Panc1 (cell line): ENCODE measurements around the gene ST8SIA6.

Experiments
- CTCF ChIP-seq: fragments of 450-650 bp; IDR thresholded peaks from 2 replicates; pipeline ENCODE4 v1.5.1; 2017; ENCODE audit warnings: mild to moderate bottlenecking
- POLR2AphosphoS5 ChIP-seq: IDR thresholded peaks from 2 replicates; pipeline ENCODE4 v1.6.1; 2012; ENCODE audit warnings: mild to moderate bottlenecking, low read depth, low read length, moderate library complexity
- REST ChIP-seq, 2 experiments: IDR thresholded peaks; 2 replicates each; pipeline ENCODE4 v1.6.1; 2011 to 2012; ENCODE audit warnings: low read depth in 2 of 2, control low read depth in 1 of 2, low read length in 1 of 2, mild to moderate bottlenecking in 1 of 2, moderate library complexity in 1 of 2; ENCODE audit not compliant: insufficient read depth in 1 of 2
- SIN3A ChIP-seq: IDR thresholded peaks from 2 replicates; pipeline ENCODE4 v1.6.1; 2012; ENCODE audit warnings: low read depth, mild to moderate bottlenecking, low read length, moderate library complexity, borderline replicate concordance; ENCODE audit not compliant: insufficient read depth
- TCF7L2 ChIP-seq: IDR thresholded peaks from 2 replicates; pipeline ENCODE4 v1.6.1; 2011; ENCODE audit warnings: mild to moderate bottlenecking, low read depth, low read length, inconsistent platforms

DNA sequence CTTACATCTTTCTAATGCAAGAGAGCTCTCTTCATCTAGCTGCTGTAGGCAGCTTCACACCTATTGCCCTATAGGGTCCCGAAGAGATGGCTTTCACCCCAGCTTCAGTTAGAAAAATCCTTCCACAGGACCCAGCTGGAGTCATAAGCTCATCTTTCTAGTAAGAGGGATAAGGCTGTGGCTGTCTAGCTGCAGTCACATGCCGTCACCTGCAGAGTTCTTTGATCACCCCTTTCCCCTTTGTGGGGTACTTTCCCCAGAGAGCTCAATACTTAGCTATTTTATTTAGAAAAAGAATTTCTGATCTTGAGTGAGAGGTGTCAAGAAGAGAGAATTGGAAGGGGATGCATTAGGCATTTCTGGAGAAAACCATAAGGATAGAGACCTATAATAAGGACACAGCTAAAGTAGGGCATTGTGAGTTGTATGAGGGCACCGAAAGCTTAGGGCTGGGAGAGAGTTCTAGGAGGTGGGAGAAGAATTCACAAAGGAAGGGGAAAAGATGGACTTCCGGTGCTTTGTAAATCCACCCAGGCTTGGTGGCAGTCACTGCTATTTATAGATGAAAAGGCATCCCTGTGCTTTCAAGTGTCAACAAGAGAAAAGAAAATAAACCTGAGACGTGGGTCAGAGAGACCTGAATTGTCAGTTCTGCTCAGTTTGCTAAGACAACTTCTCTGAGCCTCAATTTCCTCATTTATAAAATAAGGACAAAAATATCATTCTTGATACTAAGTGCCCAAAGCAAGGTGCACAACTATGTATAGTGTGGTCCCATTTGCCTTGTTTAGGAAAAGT is 11.1 kb upstream of the ST8SIA6 start:
- TF ChIP-seq CTCF (no peak), REST (IDR thresholded peaks at IDR 0.05; ENCODE audit: insufficient read depth in 1 of 2, low read depth in 2 of 2, low read length in 1 of 2) (no peak), SIN3A (no peak), POLR2AphosphoS5 (no peak), TCF7L2 (no peak)
